H9 (cell line): ENCODE data around the gene METTL8. TPM values are rescaled to one million over a fixed set of nuclear protein-coding genes. Genes with fewer than 3 reads are reported as not detected.

Source experiments
- DNase-seq: peaks from one replicate; pipeline ENCODE4 v3.0.0-alpha.2; 2017
- H2AFZ ChIP-seq: one replicate; pipeline ENCODE4 v1.6.1; 2013; ENCODE audit warnings: mild to moderate bottlenecking, low read length, control low read depth, moderate library complexity
- H2AK5ac ChIP-seq: 2 replicates; pipeline ENCODE4 v1.6.1; 2013; ENCODE audit warnings: low read length, control low read depth, mixed read lengths; ENCODE audit not compliant: insufficient read length
- H2BK120ac ChIP-seq: one replicate; pipeline ENCODE4 v1.6.1; 2013; ENCODE audit warnings: low read depth, mild to moderate bottlenecking, low read length, control low read depth, inconsistent platforms; ENCODE audit not compliant: poor library complexity, severe bottlenecking
- H2BK12ac ChIP-seq: 2 replicates; pipeline ENCODE4 v1.6.1; 2013; ENCODE audit warnings: low read length, control low read depth, mixed read lengths, low read depth; ENCODE audit not compliant: insufficient read length
- H2BK15ac ChIP-seq: 2 replicates; pipeline ENCODE4 v1.6.1; 2013; ENCODE audit warnings: low read depth, low read length, control low read depth
- H2BK20ac ChIP-seq: one replicate; pipeline ENCODE4 v1.6.1; 2013; ENCODE audit warnings: low read depth, mild to moderate bottlenecking, low read length, control low read depth, inconsistent platforms; ENCODE audit not compliant: poor library complexity, severe bottlenecking
- H2BK5ac ChIP-seq: 2 replicates; pipeline ENCODE4 v1.6.1; 2013; ENCODE audit warnings: low read length, control low read depth, mixed read lengths; ENCODE audit not compliant: insufficient read length
- H3K14ac ChIP-seq: 2 replicates; pipeline ENCODE4 v1.6.1; 2013; ENCODE audit warnings: low read length, control low read depth; ENCODE audit not compliant: insufficient read depth
- H3K18ac ChIP-seq: 2 replicates; pipeline ENCODE4 v1.6.1; 2013; ENCODE audit warnings: low read depth, mild to moderate bottlenecking, mixed read lengths, low read length, control low read depth; ENCODE audit not compliant: insufficient read length
- H3K23ac ChIP-seq: 2 replicates; pipeline ENCODE4 v1.6.1; 2013; ENCODE audit warnings: low read length, control low read depth, mixed read lengths, low read depth; ENCODE audit not compliant: insufficient read length
- H3K23me2 ChIP-seq: 2 replicates; pipeline ENCODE4 v1.6.1; 2013; ENCODE audit warnings: low read depth, mild to moderate bottlenecking, mixed read lengths, low read length, control low read depth; ENCODE audit not compliant: insufficient read length, poor library complexity, severe bottlenecking
- H3K27ac ChIP-seq: 2 replicates; pipeline ENCODE4 v1.5.1; 2013; ENCODE audit warnings: low read length, control low read depth, mixed read lengths, low read depth; ENCODE audit not compliant: insufficient read length
- H3K27me3 ChIP-seq: 2 replicates; pipeline ENCODE4 v1.6.1; 2013; ENCODE audit warnings: low read length, control low read depth, inconsistent platforms; ENCODE audit not compliant: insufficient read depth
- H3K4ac ChIP-seq: 2 replicates; pipeline ENCODE4 v1.6.1; 2013; ENCODE audit warnings: low read depth, mild to moderate bottlenecking, control low read depth, inconsistent platforms, low read length, moderate library complexity
- H3K4me1 ChIP-seq: 2 replicates; pipeline ENCODE4 v1.6.1; 2013; ENCODE audit warnings: low read length, control low read depth, inconsistent platforms; ENCODE audit not compliant: insufficient read depth
- H3K4me2 ChIP-seq: 2 replicates; pipeline ENCODE4 v1.6.1; 2013; ENCODE audit warnings: low read length, control low read depth, mixed read lengths; ENCODE audit not compliant: insufficient read length, insufficient read depth
- H3K56ac ChIP-seq: 2 replicates; pipeline ENCODE4 v1.6.1; 2013; ENCODE audit warnings: low read depth, mild to moderate bottlenecking, mixed read lengths, low read length, control low read depth; ENCODE audit not compliant: insufficient read length
- H3K79me1 ChIP-seq: 2 replicates; pipeline ENCODE4 v1.6.1; 2013; ENCODE audit warnings: low read depth, mild to moderate bottlenecking, moderate library complexity, low read length, control low read depth, inconsistent platforms; ENCODE audit not compliant: insufficient read depth, poor library complexity, severe bottlenecking
- H3K79me2 ChIP-seq: 2 replicates; pipeline ENCODE4 v1.6.1; 2013; ENCODE audit warnings: low read length, control low read depth, inconsistent platforms; ENCODE audit not compliant: insufficient read depth
- H3K9ac ChIP-seq: 2 replicates; pipeline ENCODE4 v1.6.1; 2013; ENCODE audit warnings: low read length, control low read depth, mixed read lengths; ENCODE audit not compliant: insufficient read length; ENCODE audit errors: extremely low read depth
- H3K9me3 ChIP-seq: one replicate; pipeline ENCODE4 v1.6.1; 2013; ENCODE audit warnings: low read depth, low read length, inconsistent platforms; ENCODE audit not compliant: control insufficient read depth
- H3T11ph ChIP-seq: one replicate; pipeline ENCODE4 v1.6.1; 2013; ENCODE audit warnings: mild to moderate bottlenecking, low read length, control low read depth, inconsistent platforms
- H4K20me1 ChIP-seq: one replicate; pipeline ENCODE4 v1.6.1; 2013; ENCODE audit not compliant: control insufficient read depth, insufficient read length, insufficient read depth
- H4K5ac ChIP-seq: 2 replicates; pipeline ENCODE4 v1.6.1; 2013; ENCODE audit warnings: low read depth, mild to moderate bottlenecking, mixed read lengths, low read length, control low read depth; ENCODE audit not compliant: insufficient read length
- H4K8ac ChIP-seq: replicated peaks from 2 replicates; pipeline ENCODE4 v1.6.1; 2013; ENCODE audit warnings: low read length, control low read depth, mixed read lengths, low read depth; ENCODE audit not compliant: insufficient read length
- H4K91ac ChIP-seq: 2 replicates; pipeline ENCODE4 v1.6.1; 2013; ENCODE audit warnings: low read depth, mild to moderate bottlenecking, moderate library complexity, mixed read lengths, low read length, control low read depth; ENCODE audit not compliant: insufficient read length
- H3K27ac Mint-ChIP-seq, 3 experiments: 2 replicates in 2 of 3; 3 replicates in 1 of 3; pipeline ENCODE4 v1.8.0; 2020 to 2021; ENCODE audit warnings: mixed read lengths in 3 of 3, mild to moderate bottlenecking in 1 of 3, moderate library complexity in 1 of 3
- H3K27me3 Mint-ChIP-seq: 2 replicates; pipeline ENCODE4 v1.8.0; 2021; ENCODE audit warnings: low read depth, mild to moderate bottlenecking, moderate library complexity, mixed read lengths
- H3K36me3 Mint-ChIP-seq, 3 experiments: 2 replicates in 2 of 3; 3 replicates in 1 of 3; pipeline ENCODE4 v1.8.0; 2020 to 2021; ENCODE audit warnings: low read depth in 3 of 3, mixed read lengths in 3 of 3; ENCODE audit not compliant: insufficient read depth in 1 of 3
- H3K4me1 Mint-ChIP-seq, 2 experiments: 2 replicates each; pipeline ENCODE4 v1.8.0; 2020; ENCODE audit warnings: mixed read lengths in 2 of 2
- H3K4me3 Mint-ChIP-seq, 2 experiments: 2 replicates in 1 of 2; 3 replicates in 1 of 2; pipeline ENCODE4 v1.8.0; 2020 to 2021; ENCODE audit warnings: mild to moderate bottlenecking in 2 of 2, mixed read lengths in 2 of 2, moderate library complexity in 1 of 2
- H3K9me3 Mint-ChIP-seq, 2 experiments: 2 replicates in 1 of 2; 3 replicates in 1 of 2; pipeline ENCODE4 v1.8.0; 2020; ENCODE audit warnings: mild to moderate bottlenecking in 2 of 2, mixed read lengths in 2 of 2, moderate library complexity in 1 of 2
- CTCF ChIP-seq: fragments of 200-600 bp; sonication (generic); conservative IDR thresholded peaks from 3 replicates; pipeline ENCODE4 v1.8.0; 2021; ENCODE audit warnings: antibody characterized with exemption, mild to moderate bottlenecking
- WGBS: extraction: QIAGEN DNeasy Blood & Tissue Kit; methylation state at CpG from one replicate; pipeline ENCODE4 v1.1.7; 2013; ENCODE audit warnings: missing lambda C conversion rate, low lambda C conversion rate, mixed read lengths; ENCODE audit not compliant: insufficient read length; ENCODE audit errors: extremely low coverage; 5-methylcytosine and 5-hydroxymethylcytosine counted together
- total RNA-seq: library from RNA; stranded (reverse); gene quantifications from 2 replicates; pipeline ENCODE4 v1.2.1, GENCODE V29; 2021

METTL8 gene
- total RNA-seq, 1 experiment from 2014 or later: 40.9 TPM

GRCh38 chr2:171391532-171391931 lies 42.3 kb downstream of the METTL8 start:
- Mint-ChIP-seq H3K36me3 (peaks cover 0 to 5% (median 3%) of the 10 kb centered on the region in 3 experiments; a peak in 1 of 7 replicates), H3K9me3 (no peaks in the 10 kb centered on the region; a peak in 1 of 5 replicates), H3K4me1 (peaks cover 49 to 52% of the 10 kb centered on the region in 2 experiments), H3K4me3 (no peak overlapping the region), H3K27me3 (no peaks in the 10 kb centered on the region), H3K27ac (peak overlapping the region in 1 of 3 experiments; percentile 45; a peak in 2 of 7 replicates)
- Histone ChIP-seq H3K4me1 (peaks cover 6% of the 10 kb centered on the region; the same call in 1 of the 2 replicates), H3K18ac (no peak overlapping the region), H3K56ac (no peak overlapping the region), H3K4me2 (no peak overlapping the region), H3K27ac (peak overlapping the region; percentile 13), H2AFZ (no peak overlapping the region), H4K20me1 (no peaks in the 10 kb centered on the region), H3K27me3 (no peaks in the 10 kb centered on the region), H3T11ph (no peak overlapping the region), H2BK120ac (no peak overlapping the region), H2BK15ac (no peak overlapping the region), H2BK20ac (no peak overlapping the region), H3K4ac (no peak overlapping the region), H3K79me2 (no peaks in the 10 kb centered on the region; the same call in 1 of the 2 replicates), H4K5ac (no peak overlapping the region), H3K23me2 (no peaks in the 10 kb centered on the region), H4K91ac (no peak overlapping the region), H3K23ac (no peak overlapping the region), H4K8ac (no peak overlapping the region), H3K14ac (no peak overlapping the region), H2BK12ac (no peak overlapping the region), H3K9me3 (no peaks in the 10 kb centered on the region), H3K9ac (no peak overlapping the region), H2BK5ac (no peak overlapping the region), H2AK5ac (no peak overlapping the region), H3K79me1 (no peaks in the 10 kb centered on the region)
- no peak for TF ChIP-seq CTCF
- DNase-seq: no peak
- WGBS: no CpG with 5 or more reads among the region's 2 CpGs
